Trophoblast cell (in vitro differentiated cells and primary cell): Measurements from ENCODE around the gene PIGR.

ENCODE experiments used
- DNase-seq, 2 donors: peaks; one replicate each; pipeline ENCODE4 v3.0.0-alpha.2; 2016
- H2AFZ ChIP-seq: 2 replicates; pipeline ENCODE4 v1.6.1; 2013; ENCODE audit warnings: low read length, moderate library complexity, mild to moderate bottlenecking; ENCODE audit not compliant: insufficient read depth, poor library complexity
- H2AK5ac ChIP-seq: 2 replicates; pipeline ENCODE4 v1.6.1; 2013; ENCODE audit warnings: mild to moderate bottlenecking, low read length
- H2BK120ac ChIP-seq: 2 replicates; pipeline ENCODE4 v1.6.1; 2013; ENCODE audit warnings: low read length, mild to moderate bottlenecking, moderate library complexity; ENCODE audit not compliant: insufficient read depth, poor library complexity
- H2BK12ac ChIP-seq: 2 replicates; pipeline ENCODE4 v1.6.1; 2013; ENCODE audit warnings: mild to moderate bottlenecking, low read length, moderate library complexity
- H2BK5ac ChIP-seq: 2 replicates; pipeline ENCODE4 v1.6.1; 2013; ENCODE audit warnings: low read length, low read depth, moderate library complexity, mild to moderate bottlenecking; ENCODE audit not compliant: poor library complexity
- H3K14ac ChIP-seq: 2 replicates; pipeline ENCODE4 v1.6.1; 2013; ENCODE audit warnings: mild to moderate bottlenecking, low read length
- H3K18ac ChIP-seq: 2 replicates; pipeline ENCODE4 v1.6.1; 2013; ENCODE audit warnings: mild to moderate bottlenecking, low read length
- H3K23ac ChIP-seq: 2 replicates; pipeline ENCODE4 v1.6.1; 2013; ENCODE audit warnings: low read length
- H3K27ac ChIP-seq: 2 replicates; pipeline ENCODE4 v1.5.1; 2013; ENCODE audit warnings: low read depth, mild to moderate bottlenecking, inconsistent platforms, low read length, moderate library complexity
- H3K27me3 ChIP-seq: 2 replicates; pipeline ENCODE4 v1.6.1; 2013; ENCODE audit warnings: inconsistent platforms, mild to moderate bottlenecking, low read length, moderate library complexity; ENCODE audit not compliant: insufficient read depth
- H3K36me3 ChIP-seq, 2 experiments: 1 replicate in 1 of 2; 2 replicates in 1 of 2; pipeline ENCODE4 v1.6.1; 2013; ENCODE audit warnings: low read length in 2 of 2, mild to moderate bottlenecking in 2 of 2, moderate library complexity in 1 of 2; ENCODE audit not compliant: insufficient read depth in 2 of 2, control insufficient read depth in 1 of 2
- H3K4ac ChIP-seq: 2 replicates; pipeline ENCODE4 v1.6.1; 2013; ENCODE audit warnings: low read depth, mild to moderate bottlenecking, low read length, moderate library complexity
- H3K4me1 ChIP-seq, 2 experiments: 1 replicate in 1 of 2; 2 replicates in 1 of 2; pipeline ENCODE4 v1.6.1; 2013; ENCODE audit warnings: low read length in 2 of 2, mild to moderate bottlenecking in 2 of 2, moderate library complexity in 1 of 2; ENCODE audit not compliant: insufficient read depth in 2 of 2, control insufficient read depth in 1 of 2
- H3K4me2 ChIP-seq: 2 replicates; pipeline ENCODE4 v1.6.1; 2013; ENCODE audit warnings: inconsistent platforms, mild to moderate bottlenecking, low read length, moderate library complexity
- H3K4me3 ChIP-seq: 2 replicates; pipeline ENCODE4 v1.5.1; 2013; ENCODE audit warnings: mild to moderate bottlenecking, low read depth, low read length, inconsistent platforms
- H3K79me1 ChIP-seq: one replicate; pipeline ENCODE4 v1.6.1; 2013; ENCODE audit warnings: low read length
- H3K79me2 ChIP-seq: 2 replicates; pipeline ENCODE4 v1.6.1; 2013; ENCODE audit warnings: low read length, mild to moderate bottlenecking; ENCODE audit not compliant: control insufficient read depth, insufficient read depth, poor library complexity
- H3K9ac ChIP-seq: 2 replicates; pipeline ENCODE4 v1.6.1; 2013; ENCODE audit warnings: mild to moderate bottlenecking, low read length
- H3K9me3 ChIP-seq: 2 replicates; pipeline ENCODE4 v1.6.1; 2013; ENCODE audit warnings: low read depth, mild to moderate bottlenecking, control low read depth, inconsistent platforms, low read length; ENCODE audit not compliant: insufficient read depth
- H4K12ac ChIP-seq: 2 replicates; pipeline ENCODE4 v1.6.1; 2013; ENCODE audit warnings: low read depth, mild to moderate bottlenecking, low read length, moderate library complexity
- H4K8ac ChIP-seq: 2 replicates; pipeline ENCODE4 v1.6.1; 2013; ENCODE audit warnings: low read depth, mild to moderate bottlenecking, low read length, moderate library complexity
- H4K91ac ChIP-seq: one replicate; pipeline ENCODE4 v1.6.1; 2013; ENCODE audit warnings: low read depth, mild to moderate bottlenecking, low read length, moderate library complexity
- WGBS: extraction: QIAGEN DNeasy Blood & Tissue Kit; methylation state at CpG from one replicate; pipeline ENCODE4 v1.1.7; 2013; ENCODE audit warnings: missing lambda C conversion rate; ENCODE audit not compliant: insufficient read length, insufficient coverage; ENCODE audit errors: extremely low coverage; 5-methylcytosine and 5-hydroxymethylcytosine counted together

Gene PIGR

GRCh38 chr1:206900149-206900548, 46.1 kb downstream of the PIGR start:
- H3K9me3 ChIP-seq: peaks cover 1% of the 10 kb centered on the region
- no peak overlapping the region for H3K9ac ChIP-seq
- DNase-seq: no peak
- no peaks in the 10 kb centered on the region for H3K79me1 ChIP-seq
- H3K36me3 ChIP-seq: no peaks in the 10 kb centered on the region
- no peak overlapping the region for H4K12ac ChIP-seq
- no peak overlapping the region for H3K18ac ChIP-seq
- no peak overlapping the region for H2BK12ac ChIP-seq
- H3K4me2 ChIP-seq: no peak overlapping the region
- H3K27ac ChIP-seq: no peak overlapping the region
- no CpG with 5 or more reads among the region's 7 CpGs for WGBS
- no peak overlapping the region for H4K8ac ChIP-seq
- no peak overlapping the region for H2BK5ac ChIP-seq
- H2BK120ac ChIP-seq: no peak overlapping the region
- H3K14ac ChIP-seq: no peak overlapping the region
- H3K4me3 ChIP-seq: no peak overlapping the region
- no peak overlapping the region for H3K4ac ChIP-seq
- no peaks in the 10 kb centered on the region for H3K27me3 ChIP-seq
- H4K91ac ChIP-seq: no peak overlapping the region
- no peaks in the 10 kb centered on the region for H3K79me2 ChIP-seq
- H2AFZ ChIP-seq: no peak overlapping the region
- no peak overlapping the region for H3K23ac ChIP-seq
- H3K4me1 ChIP-seq: peaks cover 17 to 21% of the 10 kb centered on the region in 2 experiments
- H2AK5ac ChIP-seq: no peak overlapping the region

DNA sequence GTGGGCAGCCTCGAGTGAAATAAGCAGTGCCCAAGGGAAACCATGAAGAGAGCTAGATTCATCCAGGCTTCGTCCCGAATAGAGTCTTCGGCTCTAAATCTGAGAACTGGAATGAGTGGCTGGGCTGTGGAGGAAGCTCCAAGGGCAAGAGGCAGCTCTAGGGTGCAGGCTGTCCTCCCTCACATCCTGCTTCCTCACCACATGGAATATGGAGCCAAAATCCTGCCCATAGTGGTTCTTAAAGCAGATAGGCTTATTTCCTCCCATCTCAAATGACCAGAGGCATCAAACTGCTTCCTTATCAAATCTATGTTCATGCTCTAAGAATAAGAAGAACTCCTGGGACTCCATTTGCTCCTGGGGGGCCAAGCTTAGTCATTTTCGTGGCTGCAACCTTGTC, 46.5 kb downstream of the PIGR start:
- Histone ChIP-seq H3K18ac (no peak overlapping the region), H3K36me3 (no peaks in the 10 kb centered on the region), H3K9ac (no peak overlapping the region), H2AK5ac (no peak overlapping the region), H3K23ac (no peak overlapping the region), H3K4me2 (no peak overlapping the region), H4K91ac (no peak overlapping the region), H4K8ac (no peak overlapping the region), H3K14ac (no peak overlapping the region), H3K4me3 (no peak overlapping the region), H3K79me2 (no peaks in the 10 kb centered on the region), H2BK12ac (no peak overlapping the region), H2BK120ac (no peak overlapping the region), H2BK5ac (no peak overlapping the region), H4K12ac (no peak overlapping the region), H3K79me1 (no peaks in the 10 kb centered on the region), H3K9me3 (peaks cover 1% of the 10 kb centered on the region), H2AFZ (no peak overlapping the region), H3K4ac (no peak overlapping the region), H3K27me3 (no peaks in the 10 kb centered on the region), H3K4me1 (peaks cover 18 to 22% of the 10 kb centered on the region in 2 experiments), H3K27ac (no peak overlapping the region)
- DNase-seq: no peak
- WGBS: no CpG with 5 or more reads among the region's 5 CpGs

DNA sequence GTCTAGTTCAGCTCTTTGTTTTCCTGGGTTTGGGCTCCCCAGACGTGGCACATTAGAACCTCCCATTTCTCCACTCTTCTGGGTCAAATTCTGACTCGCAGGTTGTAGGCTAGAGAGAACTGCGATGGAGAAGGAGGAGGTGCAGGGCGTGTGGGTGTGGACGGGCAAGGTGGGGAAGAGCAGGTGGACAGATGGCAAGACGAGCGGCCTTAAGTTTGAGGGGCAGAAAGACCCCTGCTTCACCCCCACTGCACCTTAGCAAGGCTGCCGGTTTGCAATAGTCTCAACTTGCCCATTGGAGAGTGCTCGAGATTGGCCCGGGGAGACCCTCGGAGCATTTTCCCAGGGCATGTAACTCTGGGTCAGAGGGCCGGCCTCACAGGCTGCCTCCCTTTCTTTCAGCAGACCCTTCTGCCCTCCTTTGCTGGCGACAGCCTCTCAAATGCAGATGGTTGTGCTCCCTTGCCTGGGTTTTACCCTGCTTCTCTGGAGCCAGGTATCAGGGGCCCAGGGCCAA, 47.3 kb downstream of the PIGR start:
- H2AK5ac ChIP-seq: no peak overlapping the region
- no peak overlapping the region for H2BK120ac ChIP-seq
- no peak overlapping the region for H3K23ac ChIP-seq
- H3K4me1 ChIP-seq: peaks cover 15 to 20% of the 10 kb centered on the region in 2 experiments
- H3K4me2 ChIP-seq: no peak overlapping the region
- H3K79me1 ChIP-seq: no peaks in the 10 kb centered on the region
- no peaks in the 10 kb centered on the region for H3K36me3 ChIP-seq
- no peak overlapping the region for H3K14ac ChIP-seq
- peaks cover 1% of the 10 kb centered on the region for H3K9me3 ChIP-seq
- H3K18ac ChIP-seq: no peak overlapping the region
- H2BK12ac ChIP-seq: no peak overlapping the region
- H3K9ac ChIP-seq: no peak overlapping the region
- no peaks in the 10 kb centered on the region for H3K79me2 ChIP-seq
- no peak overlapping the region for H4K12ac ChIP-seq
- H4K91ac ChIP-seq: no peak overlapping the region
- H3K4ac ChIP-seq: no peak overlapping the region
- no CpG with 5 or more reads among the region's 13 CpGs for WGBS
- no peak overlapping the region for H2AFZ ChIP-seq
- no peak overlapping the region for H4K8ac ChIP-seq
- no peak overlapping the region for H3K27ac ChIP-seq
- no peak overlapping the region for H3K4me3 ChIP-seq
- H2BK5ac ChIP-seq: no peak overlapping the region
- no peak for DNase-seq
- H3K27me3 ChIP-seq: no peaks in the 10 kb centered on the region

GRCh38 chr1:206898089-206898914, 48.0 kb downstream of the PIGR start:
- no peaks in the 10 kb centered on the region for H3K79me1 ChIP-seq
- no peak overlapping the region for H3K27ac ChIP-seq
- no peak overlapping the region for H3K4me3 ChIP-seq
- no peak overlapping the region for H3K9ac ChIP-seq
- H2AK5ac ChIP-seq: no peak overlapping the region
- H2AFZ ChIP-seq: no peak overlapping the region
- H3K79me2 ChIP-seq: no peaks in the 10 kb centered on the region
- no peak overlapping the region for H4K8ac ChIP-seq
- H3K4me2 ChIP-seq: no peak overlapping the region
- H3K18ac ChIP-seq: no peak overlapping the region
- H3K27me3 ChIP-seq: no peaks in the 10 kb centered on the region
- H2BK120ac ChIP-seq: no peak overlapping the region
- no peak overlapping the region for H3K23ac ChIP-seq
- H3K14ac ChIP-seq: no peak overlapping the region
- H4K12ac ChIP-seq: no peak overlapping the region
- 100% methylated on average over 2 of the region's 11 CpGs for WGBS
- no peak overlapping the region for H2BK5ac ChIP-seq
- no peak for DNase-seq
- peaks cover 1% of the 10 kb centered on the region for H3K9me3 ChIP-seq
- H4K91ac ChIP-seq: peak overlapping the region; percentile 39
- H3K4ac ChIP-seq: no peak overlapping the region
- H3K4me1 ChIP-seq: peaks cover 15 to 20% of the 10 kb centered on the region in 2 experiments
- no peaks in the 10 kb centered on the region for H3K36me3 ChIP-seq
- H2BK12ac ChIP-seq: no peak overlapping the region
